SK-N-SH (cell line): ENCODE data around the gene UNC119.

Experiments used
- CHD2 ChIP-seq: fragments of 150-350 bp; IDR thresholded peaks from 2 replicates; pipeline ENCODE4 v1.6.1; 2018; ENCODE audit warnings: low read length; ENCODE audit not compliant: partially characterized antibody
- EZH2phosphoT487 ChIP-seq: fragments of 200-600 bp; sonication (generic); IDR thresholded peaks from 2 replicates; pipeline ENCODE4 v1.6.1; 2017; ENCODE audit warnings: low read depth, mixed run types, mild to moderate bottlenecking, antibody characterized with exemption, moderate library complexity, borderline replicate concordance
- GABPA ChIP-seq: IDR thresholded peaks from 2 replicates; pipeline ENCODE4 v1.4.0; 2012; ENCODE audit warnings: low read depth, mild to moderate bottlenecking
- MEF2A ChIP-seq: IDR thresholded peaks from 2 replicates; pipeline ENCODE4 v1.4.0; 2012; ENCODE audit warnings: low read depth, borderline replicate concordance
- MXI1 ChIP-seq: IDR thresholded peaks from 2 replicates; pipeline ENCODE4 v1.6.1; 2012; ENCODE audit warnings: mild to moderate bottlenecking, low read depth, low read length, improper control_type of control experiment
- RCOR1 ChIP-seq: fragments of 150-350 bp; IDR thresholded peaks from 2 replicates; pipeline ENCODE4 v1.6.1; 2017; ENCODE audit warnings: antibody characterized with exemption, low read length
- TF ChIP-seq, protein P1 (sequence below): fragments of 200-600 bp; sonication (generic); IDR thresholded peaks from 2 replicates; pipeline ENCODE4 v1.6.1; 2017; ENCODE audit warnings: antibody characterized with exemption, mild to moderate bottlenecking, moderate library complexity

DNA sequence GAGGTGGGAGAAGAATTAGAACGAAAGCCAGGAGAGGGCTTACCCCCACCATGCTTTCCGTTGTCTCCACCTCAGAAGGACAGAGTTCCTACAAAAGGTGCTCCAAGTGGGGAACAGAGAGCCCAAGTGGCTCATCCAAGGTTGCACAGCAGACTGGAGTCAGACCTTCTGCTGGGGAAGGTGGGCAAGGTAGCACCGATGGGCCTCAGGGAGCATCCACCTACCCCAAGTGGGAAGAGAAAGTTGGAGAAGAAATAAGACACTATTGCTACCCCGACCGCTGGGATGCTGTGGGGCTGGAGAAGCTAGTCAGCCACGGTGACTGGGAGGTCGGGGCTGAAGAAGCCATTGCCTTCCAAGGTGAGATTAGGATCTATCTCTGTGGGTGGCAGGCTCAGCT lies 21.5 kb downstream of the UNC119 start:
- no peak for TF ChIP-seq RCOR1
- TF ChIP-seq, protein P1, sequence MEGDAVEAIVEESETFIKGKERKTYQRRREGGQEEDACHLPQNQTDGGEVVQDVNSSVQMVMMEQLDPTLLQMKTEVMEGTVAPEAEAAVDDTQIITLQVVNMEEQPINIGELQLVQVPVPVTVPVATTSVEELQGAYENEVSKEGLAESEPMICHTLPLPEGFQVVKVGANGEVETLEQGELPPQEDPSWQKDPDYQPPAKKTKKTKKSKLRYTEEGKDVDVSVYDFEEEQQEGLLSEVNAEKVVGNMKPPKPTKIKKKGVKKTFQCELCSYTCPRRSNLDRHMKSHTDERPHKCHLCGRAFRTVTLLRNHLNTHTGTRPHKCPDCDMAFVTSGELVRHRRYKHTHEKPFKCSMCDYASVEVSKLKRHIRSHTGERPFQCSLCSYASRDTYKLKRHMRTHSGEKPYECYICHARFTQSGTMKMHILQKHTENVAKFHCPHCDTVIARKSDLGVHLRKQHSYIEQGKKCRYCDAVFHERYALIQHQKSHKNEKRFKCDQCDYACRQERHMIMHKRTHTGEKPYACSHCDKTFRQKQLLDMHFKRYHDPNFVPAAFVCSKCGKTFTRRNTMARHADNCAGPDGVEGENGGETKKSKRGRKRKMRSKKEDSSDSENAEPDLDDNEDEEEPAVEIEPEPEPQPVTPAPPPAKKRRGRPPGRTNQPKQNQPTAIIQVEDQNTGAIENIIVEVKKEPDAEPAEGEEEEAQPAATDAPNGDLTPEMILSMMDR = no peak
- no peak for TF ChIP-seq GABPA
- TF ChIP-seq CHD2 = no peak
- no peak for TF ChIP-seq EZH2phosphoT487
- no peak for TF ChIP-seq MEF2A
- TF ChIP-seq MXI1 = no peak
